HG03108 (cell line): ENCODE results near the gene CCSER1.
"Not testable (repeated sequence)": the region's sequence is repeated elsewhere in the genome, so short reads cannot be mapped to it uniquely, and the experiment has no call there.

Experiments
- ATAC-seq: cut with Tn5 transposase; IDR thresholded peaks from one replicate; pipeline ENCODE4 v1.9.1; 2021; ENCODE audit warnings: moderate library complexity; ENCODE audit not compliant: unreplicated experiment

CCSER1 gene

GRCh38 chr4:90425893-90426292 is 298.7 kb downstream of the CCSER1 start:
- ATAC-seq: no peak

GRCh38 chr4:90438522-90438921 is 311.3 kb downstream of the CCSER1 start:
- ATAC-seq: no peak

DNA sequence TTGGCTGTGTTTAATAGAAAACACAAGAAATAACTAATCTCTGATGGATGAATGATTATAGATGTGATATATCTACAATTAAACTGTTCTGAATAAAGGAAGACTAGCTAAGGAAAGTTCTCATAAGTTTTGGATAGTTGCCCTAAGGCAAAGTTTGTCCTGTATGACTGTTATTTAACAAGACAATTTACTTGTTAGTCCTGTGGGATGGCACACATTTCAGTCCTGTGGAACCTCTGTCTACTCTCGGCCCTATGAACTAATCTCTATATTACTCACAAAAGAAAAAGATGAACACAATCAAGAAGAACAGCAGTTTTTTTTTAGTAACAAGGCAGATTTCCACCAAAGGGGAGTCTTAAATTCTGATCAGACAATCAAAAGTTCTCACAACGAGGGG is 314.6 kb downstream of the CCSER1 start:
- ATAC-seq: no peak

GRCh38 chr4:90442619-90443018 is 315.4 kb downstream of the CCSER1 start:
- ATAC-seq: no peak

DNA sequence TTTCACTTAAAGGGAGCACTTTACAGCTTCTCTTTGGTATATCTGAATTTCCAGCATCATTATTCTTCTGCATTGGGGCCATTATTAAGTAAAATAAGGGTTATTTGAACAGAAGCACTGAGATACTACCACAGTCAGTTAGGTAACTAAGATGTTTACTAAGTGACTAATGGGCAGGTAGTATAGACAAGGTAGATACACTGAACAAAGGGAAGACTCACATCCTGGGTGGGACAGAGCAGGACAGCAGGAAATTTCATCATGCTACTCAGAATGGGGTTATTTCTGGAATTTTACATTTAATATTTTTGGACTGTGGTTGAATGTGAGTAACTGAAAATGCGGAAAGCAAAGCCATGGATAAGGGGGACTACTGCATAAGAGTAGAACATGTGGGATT is 316.0 kb downstream of the CCSER1 start:
- no peak for ATAC-seq

- ATAC-seq: no peak
Observed at GRCh38 chr4:90444904-90445303, 317.7 kb downstream of the CCSER1 start.

- no peak for ATAC-seq
Observed at GRCh38 chr4:90445380-90445779, 318.2 kb downstream of the CCSER1 start.

- no peak for ATAC-seq
Observed at GRCh38 chr4:90449626-90450025, 322.4 kb downstream of the CCSER1 start.

GRCh38 chr4:90456891-90457290 is 329.7 kb downstream of the CCSER1 start:
- ATAC-seq: no peak

GRCh38 chr4:90457817-90458216 is 330.6 kb downstream of the CCSER1 start:
- ATAC-seq: no peak

GRCh38 chr4:90458576-90458975 is 331.4 kb downstream of the CCSER1 start:
- no peak for ATAC-seq

GRCh38 chr4:90474484-90474883 is 347.3 kb downstream of the CCSER1 start:
- no peak for ATAC-seq

DNA sequence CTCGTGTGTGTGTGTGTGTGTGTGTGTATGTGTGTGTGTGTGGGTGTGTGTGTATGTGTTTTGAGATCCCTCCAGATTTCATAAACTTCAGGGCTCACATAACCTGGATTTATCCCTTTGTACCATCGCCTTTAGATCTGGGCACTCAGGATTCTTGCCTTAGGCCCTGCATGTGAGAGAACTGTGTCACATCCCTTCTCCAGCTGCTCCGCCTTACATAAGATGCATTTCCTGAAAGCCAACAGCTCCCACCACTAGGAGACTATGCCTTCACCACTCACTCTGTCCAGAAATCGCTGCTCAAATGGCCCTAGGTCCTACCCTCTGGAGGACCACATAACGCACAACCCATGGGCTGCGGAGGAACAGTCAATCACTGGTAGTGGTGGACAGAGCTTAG is 348.8 kb downstream of the CCSER1 start:
- ATAC-seq: no peak

DNA sequence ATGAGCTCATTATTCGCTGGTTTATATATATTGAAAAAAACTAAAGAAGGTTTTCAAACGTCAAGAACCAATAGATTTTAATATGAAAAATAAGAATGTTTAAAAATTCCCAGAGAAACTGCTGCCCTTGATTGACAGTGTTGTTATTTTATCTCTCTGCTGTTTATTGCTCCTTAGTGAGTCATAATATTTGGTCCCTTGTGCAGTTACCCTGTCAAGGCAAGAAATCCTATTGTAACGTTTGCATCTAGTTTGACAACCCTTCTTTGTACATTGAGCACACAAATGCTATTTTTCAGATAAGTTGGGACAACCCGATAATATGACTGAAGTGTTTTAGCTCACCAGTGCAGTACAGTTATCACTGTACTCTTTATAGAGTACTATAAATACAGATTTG is 349.4 kb downstream of the CCSER1 start:
- no peak for ATAC-seq

- ATAC-seq: not testable (repeated sequence)
Observed at GRCh38 chr4:90484894-90485293, 357.7 kb downstream of the CCSER1 start.

- ATAC-seq: no peak
Observed at GRCh38 chr4:90486346-90486745, 359.2 kb downstream of the CCSER1 start.

- ATAC-seq: no peak
Observed at GRCh38 chr4:90495211-90495610, 368.0 kb downstream of the CCSER1 start.

GRCh38 chr4:90495936-90496335 is 368.7 kb downstream of the CCSER1 start:
- ATAC-seq: no peak

- no peak for ATAC-seq
Observed at GRCh38 chr4:90498175-90498574, 371.0 kb downstream of the CCSER1 start.

GRCh38 chr4:90503677-90504076 is 376.5 kb downstream of the CCSER1 start:
- ATAC-seq: no peak

- no peak for ATAC-seq
Observed at GRCh38 chr4:90515191-90515590, 388.0 kb downstream of the CCSER1 start.

DNA sequence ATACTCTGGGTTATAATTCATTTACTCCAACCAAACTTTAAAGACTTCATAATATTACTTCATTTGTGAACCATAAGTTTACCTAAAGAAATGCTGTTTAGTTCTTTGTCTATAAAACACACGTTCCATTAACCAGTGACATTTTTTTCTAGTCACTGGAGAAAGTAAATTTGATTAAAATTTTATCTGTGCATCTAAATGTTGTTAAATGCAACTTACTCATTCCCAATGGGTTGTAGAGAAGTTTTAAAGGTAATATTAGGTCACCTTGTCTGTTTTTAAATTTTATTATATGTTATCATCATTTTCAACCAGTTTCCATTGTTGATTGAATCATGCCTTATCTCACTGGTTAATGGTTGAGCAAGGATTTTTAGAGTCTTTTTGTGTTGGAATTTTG is 401.4 kb downstream of the CCSER1 start:
- no peak for ATAC-seq

DNA sequence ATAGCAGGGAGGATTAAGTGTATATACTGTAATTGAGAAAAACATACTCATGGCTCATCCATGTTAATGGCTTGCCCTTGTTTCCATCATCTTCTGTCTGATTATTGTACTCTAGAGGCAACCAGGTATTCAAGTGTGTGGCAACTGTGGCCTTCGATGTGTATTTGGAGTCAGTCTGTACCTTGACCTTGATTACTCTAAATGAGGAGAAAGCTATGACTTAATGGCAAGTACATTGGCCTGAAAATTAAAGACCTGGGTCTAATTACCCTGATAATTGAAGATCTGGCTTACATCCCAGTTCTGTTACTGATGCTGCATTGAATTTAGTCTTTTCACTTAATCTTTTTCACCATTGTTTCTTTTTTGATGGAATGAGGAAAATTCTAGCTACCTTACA is 409.2 kb downstream of the CCSER1 start:
- ATAC-seq: no peak

- no peak for ATAC-seq
Observed at GRCh38 chr4:90537491-90537890, 410.3 kb downstream of the CCSER1 start.
